Adrenal gland (tissue), 5 donors: Measurements from ENCODE around the gene LIMK1.

ENCODE experiments used
- CTCF ChIP-seq, 6 experiments: fragments of 450-650 bp in 4 of 6; fragments of 200-600 bp in 2 of 6; sonication (generic) in 1 of 6; IDR thresholded peaks; 1 replicate in 5 of 6; 2 replicates in 1 of 6; pipeline versions ENCODE4 v1.5.1 to v1.8.0; 2016 to 2021; ENCODE audit warnings: antibody characterized with exemption in 6 of 6, mild to moderate bottlenecking in 2 of 6, moderate library complexity in 1 of 6
- POLR2A ChIP-seq, 2 donors: fragments of 450-650 bp; IDR thresholded peaks; one replicate each; pipeline ENCODE4 v1.6.1; 2017; ENCODE audit warnings: antibody characterized with exemption in 2 of 2, mild to moderate bottlenecking in 2 of 2, moderate library complexity in 1 of 2
- donor health status: DM: no; HTN: no; CAD: no.

GRCh38 chr7:74059681-74060588 is 23.7 kb upstream of the LIMK1 start:
- no peak for TF ChIP-seq CTCF (IDR thresholded peaks at IDR 0.05)
- no peak for TF ChIP-seq POLR2A (IDR thresholded peaks at IDR 0.05)
